Heart right ventricle (tissue), 16 donors: Measurements from ENCODE around the gene CUL4A. TPM values are rescaled to one million over a fixed set of nuclear protein-coding genes. Genes with fewer than 3 reads are reported as not detected.

Experiments
- ATAC-seq, 8 donors: fragments of 200-7000 bp; cut with Tn5 transposase; one replicate each; pipeline ENCODE4 v1.9.1; 2020; ENCODE audit warnings: mild to moderate bottlenecking in 8 of 8, moderate library complexity in 8 of 8, moderate number of reproducible peaks in 1 of 8
- DNase-seq, 2 donors: peaks; one replicate each; pipeline ENCODE4 v3.0.0-alpha.2; 2020
- H3K27ac ChIP-seq, 10 donors: fragments of 200-600 bp; sonication (generic) in 2 of 10; one replicate each; pipeline versions ENCODE4 v1.5.0 to v1.8.0; 2020 to 2022; ENCODE audit warnings: mild to moderate bottlenecking in 3 of 10
- H3K27me3 ChIP-seq, 7 donors: fragments of 200-600 bp; one replicate each; pipeline ENCODE4 v1.8.0; 2021 to 2022; ENCODE audit warnings: mild to moderate bottlenecking in 2 of 7
- H3K36me3 ChIP-seq, 9 donors: fragments of 200-600 bp; sonication (generic) in 1 of 9; one replicate each; pipeline versions ENCODE4 v1.5.0 to v1.8.0; 2020 to 2022; ENCODE audit warnings: mild to moderate bottlenecking in 2 of 9
- H3K4me1 ChIP-seq, 9 donors: fragments of 200-600 bp; sonication (generic) in 1 of 9; one replicate each; pipeline versions ENCODE4 v1.5.0 to v1.8.0; 2020 to 2022; ENCODE audit warnings: mild to moderate bottlenecking in 4 of 9
- H3K4me3 ChIP-seq, 10 donors: fragments of 200-600 bp; sonication (generic) in 2 of 10; one replicate each; pipeline versions ENCODE4 v1.5.0 to v1.8.0; 2020 to 2022; ENCODE audit warnings: mild to moderate bottlenecking in 7 of 10, moderate library complexity in 2 of 10
- H3K9me3 ChIP-seq, 11 donors: fragments of 200-600 bp in 10 of 11; sonication (generic) in 2 of 11; one replicate each; pipeline versions ENCODE4 v1.5.0 to v1.8.0; 2013 to 2022; ENCODE audit warnings: mild to moderate bottlenecking in 2 of 11, control low read depth in 1 of 11, moderate library complexity in 1 of 11
- WGBS, 2 donors: extraction: QIAGEN DNeasy Blood & Tissue Kit; methylation state at CpG; one replicate each; pipeline ENCODE4 v1.1.7; 2013; ENCODE audit warnings: inconsistent platforms in 1 of 2; 5-methylcytosine and 5-hydroxymethylcytosine counted together
- intact Hi-C, 10 donors: fragments of 100-400 bp; cut with DNase I; formaldehyde crosslinking; loops; one replicate each; pipeline versions ENCODE4 v1.11.1 to v1.14.2; 2022
- polyA plus RNA-seq, 2 donors: library from polyadenylated mRNA; stranded (reverse); fragments of 200-250 nt; gene quantifications; one replicate each; pipeline ENCODE4 v1.2.3, GENCODE V29; 2013
- total RNA-seq, 10 donors: library from RNA; stranded (reverse); fragmentation: NEBNext Ultra II Directional in 3 of 10; extraction: Animal tissue kit (Norgen Biotek cat#: 25700) in 3 of 10; gene quantifications; one replicate each; pipeline versions ENCODE4 v1.2.1 to v1.2.4, GENCODE V29; 2021 to 2023
- TF ChIP-seq, protein P1 (sequence below), 9 donors: fragments of 200-600 bp; sonication (generic) in 2 of 9; IDR thresholded peaks; one replicate each; pipeline versions ENCODE4 v1.5.0 to v1.8.0; 2021 to 2022; ENCODE audit warnings: antibody characterized with exemption in 9 of 9, mild to moderate bottlenecking in 5 of 9, moderate library complexity in 1 of 9
- donor health status: Arrhythmogenic right ventricular cardiomyopathy.
- donor health status: ischemic (EF 13 %, LVEDD 7.1; RV severe dilation, severe dysfunction).
- donor health status: healthy with polysubstance abuse.
- donor health status: DM: no; HTN: yes; CAD: no.
- donor health status: DM: no; HTN: no; CAD: no.
- donor health status: ischemic (EF 25% LVEDD 6.9; RV normal size, moderate dysfunction).
- donor health status: ischemic (EF 25% LVEDD 5.7; RV mildly dilated, moderate dysfunction).
- donor health status: healthy.
- donor health status: DM: yes; HTN: yes; CAD: no.
- donor health status: Ischemic cardiomyopathy.
- donor health status: ischemic (EF 35%, LVEDD 5.7; RV mildly dilated, moderate dysfunction).
- donor health status: nonischemic (EF 11% LVEDD 7.7; RV severe dilation, severe dysfunction).
- donor health status: DM: yes; HTN: yes; CAD: no.
- donor health status: PGD.
- donor health status: ischemic (EF 29% LVEDD 5.4; RV normal size, mild dysfunction).
- donor health status: nonischemic (EF 23%, LVEDD 6.1; RV moderate dilation, normal function).

The CUL4A gene
- total and polyA plus RNA-seq, 12 donors, result 35.8 to 141 (median 110) TPM

GRCh38 chr13:113210833-113211232 lies 1.4 kb downstream of the CUL4A start:
- TF ChIP-seq, protein P1, sequence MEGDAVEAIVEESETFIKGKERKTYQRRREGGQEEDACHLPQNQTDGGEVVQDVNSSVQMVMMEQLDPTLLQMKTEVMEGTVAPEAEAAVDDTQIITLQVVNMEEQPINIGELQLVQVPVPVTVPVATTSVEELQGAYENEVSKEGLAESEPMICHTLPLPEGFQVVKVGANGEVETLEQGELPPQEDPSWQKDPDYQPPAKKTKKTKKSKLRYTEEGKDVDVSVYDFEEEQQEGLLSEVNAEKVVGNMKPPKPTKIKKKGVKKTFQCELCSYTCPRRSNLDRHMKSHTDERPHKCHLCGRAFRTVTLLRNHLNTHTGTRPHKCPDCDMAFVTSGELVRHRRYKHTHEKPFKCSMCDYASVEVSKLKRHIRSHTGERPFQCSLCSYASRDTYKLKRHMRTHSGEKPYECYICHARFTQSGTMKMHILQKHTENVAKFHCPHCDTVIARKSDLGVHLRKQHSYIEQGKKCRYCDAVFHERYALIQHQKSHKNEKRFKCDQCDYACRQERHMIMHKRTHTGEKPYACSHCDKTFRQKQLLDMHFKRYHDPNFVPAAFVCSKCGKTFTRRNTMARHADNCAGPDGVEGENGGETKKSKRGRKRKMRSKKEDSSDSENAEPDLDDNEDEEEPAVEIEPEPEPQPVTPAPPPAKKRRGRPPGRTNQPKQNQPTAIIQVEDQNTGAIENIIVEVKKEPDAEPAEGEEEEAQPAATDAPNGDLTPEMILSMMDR (IDR thresholded peaks at IDR 0.05), result no peak
- H3K4me1 ChIP-seq, result peaks cover 4 to 81% (median 67%) of the 10 kb centered on the region in 9 donors
- peak overlapping the region in 6 of 10 donors; percentile 71 to 98 (median 86) for H3K4me3 ChIP-seq
- WGBS, 2 donors, result 59 to 72% methylated on average over 6 of the region's 6 CpGs
- peak overlapping the region in 1 of 10 donors; percentile 99 for H3K27ac ChIP-seq
- DNase-seq (no peak), ATAC-seq (no peak)
- intact Hi-C loops, result loop anchor here in 3 of 10 donors (10.0 kb wide), 2 partner anchors 56 to 266 kb away; partner anchors contain the start of gene PROZ (in 1 of the 3)
- no peaks in the 10 kb centered on the region for H3K27me3 ChIP-seq
- H3K9me3 ChIP-seq, result no peaks in the 10 kb centered on the region
- peaks cover 0 to 39% (median 0%) of the 10 kb centered on the region in 9 donors for H3K36me3 ChIP-seq

- Histone ChIP-seq H3K27ac (no peak overlapping the region), H3K4me1 (peaks cover 10 to 81% (median 67%) of the 10 kb centered on the region in 9 donors), H3K4me3 (peak overlapping the region in 1 of 10 donors; percentile 9), H3K9me3 (no peaks in the 10 kb centered on the region), H3K36me3 (peaks cover 0 to 30% (median 0%) of the 10 kb centered on the region in 9 donors), H3K27me3 (no peaks in the 10 kb centered on the region)
- peak in 1 of 2 donors; percentile 25 for DNase-seq
- intact Hi-C loops, result loop anchor here in 3 of 10 donors (10.0 kb wide), 2 partner anchors 57 to 267 kb away; partner anchors contain the start of gene PROZ (in 1 of the 3)
- ATAC-seq, result no peak
- TF ChIP-seq, protein P1 (IDR thresholded peaks at IDR 0.05), result peak in 2 of 9 donors; percentile 23 to 29
- WGBS, 2 donors, result 93 to 96% methylated on average over 10 of the region's 10 CpGs
These were observed 2.4 kb downstream of the CUL4A start for GRCh38 chr13:113211774-113212173.

DNA sequence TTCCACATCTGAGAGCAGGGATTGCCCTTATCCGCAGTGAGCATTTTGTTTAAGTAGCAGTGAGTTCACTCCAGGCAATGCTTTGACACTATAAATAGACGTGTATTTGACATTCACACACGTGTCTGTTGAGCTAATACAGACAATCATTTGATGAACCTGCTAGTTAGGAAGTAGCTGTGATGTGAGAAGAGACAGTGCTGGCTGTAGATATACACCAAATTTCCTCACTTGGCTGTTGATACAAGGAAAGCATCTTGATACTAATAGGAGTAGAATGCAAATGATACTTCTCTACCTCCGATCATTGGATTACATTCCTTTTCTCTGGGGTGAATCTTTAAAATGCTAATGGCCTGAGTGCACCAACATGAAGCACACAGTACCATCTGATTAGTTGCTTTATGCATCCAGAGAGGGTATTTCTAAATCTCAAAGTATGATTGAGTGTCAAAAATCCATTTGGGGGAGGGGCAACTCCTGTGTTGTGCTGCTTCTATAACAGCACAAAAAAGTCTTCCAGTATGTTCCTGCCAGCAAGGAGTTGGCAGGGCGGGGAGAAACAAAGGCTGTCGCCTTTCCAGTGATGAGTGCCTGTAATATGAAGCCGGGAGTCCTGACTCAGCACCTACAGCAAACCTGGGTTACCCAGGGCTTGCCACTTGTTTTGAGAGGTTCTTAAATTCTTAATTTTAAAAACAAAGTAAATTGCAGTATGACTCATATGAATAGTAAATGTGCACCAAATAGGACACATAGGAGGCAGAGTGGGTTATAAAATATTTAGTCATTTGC lies 7.0 kb downstream of the CUL4A start:
- 24 to 34% methylated on average over 7 of the region's 7 CpGs for WGBS, 2 donors
- peak in 1 of 2 donors; percentile 51 for DNase-seq
- TF ChIP-seq, protein P1 (IDR thresholded peaks at IDR 0.05), result no peak
- Histone ChIP-seq H3K36me3 (peaks cover 0 to 54% (median 0%) of the 10 kb centered on the region in 9 donors), H3K9me3 (no peaks in the 10 kb centered on the region), H3K27ac (peak overlapping the region; percentile 38 to 83 (median 73)), H3K4me1 (peaks cover 10 to 98% (median 66%) of the 10 kb centered on the region in 9 donors), H3K27me3 (no peaks in the 10 kb centered on the region), H3K4me3 (no peak overlapping the region)
- peak; percentile 75 to 91 (median 84) for ATAC-seq
- intact Hi-C loops, result loop anchor here in 4 of 10 donors (2.0 to 10.0 kb wide), 3 partner anchors 62 to 272 kb away; partner anchors contain the start of gene PROZ (in 1 of the 4)

DNA sequence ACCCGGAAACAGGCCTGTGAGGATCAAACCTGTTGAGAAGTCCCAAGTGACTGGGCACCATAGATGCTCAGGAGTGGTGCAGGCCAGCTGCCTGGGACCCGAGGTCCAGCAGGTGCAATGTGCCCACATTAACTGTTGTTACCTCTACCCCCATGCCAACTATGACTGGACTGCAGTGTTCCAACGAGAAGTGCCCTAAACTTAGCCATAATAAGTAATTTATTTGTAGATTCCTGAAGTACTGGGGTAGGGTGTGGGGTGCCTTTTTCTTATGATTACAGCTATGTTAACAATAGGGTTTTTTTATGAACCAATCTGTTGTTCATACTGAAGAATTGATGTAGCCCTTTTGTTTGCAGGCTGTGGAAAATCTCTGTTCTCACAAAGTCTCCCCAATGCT lies 9.2 kb downstream of the CUL4A start:
- Histone ChIP-seq H3K27ac (peak overlapping the region in 7 of 10 donors; percentile 11 to 81 (median 54)), H3K4me3 (no peak overlapping the region), H3K4me1 (peaks cover 6 to 77% (median 48%) of the 10 kb centered on the region in 9 donors), H3K9me3 (no peaks in the 10 kb centered on the region), H3K36me3 (peaks cover 0 to 52% (median 2%) of the 10 kb centered on the region in 9 donors), H3K27me3 (no peaks in the 10 kb centered on the region)
- intact Hi-C loops, result loop anchor here in 3 of 10 donors (10.0 kb wide), 2 partner anchors 64 to 274 kb away; partner anchors contain the start of gene PROZ (in 1 of the 3)
- no peak for ATAC-seq
- TF ChIP-seq, protein P1 (IDR thresholded peaks at IDR 0.05), result no peak
- DNase-seq, result no peak
- WGBS, 2 donors, result 53 to 71% methylated on average over 3 of the region's 3 CpGs
